Gastrocnemius medialis (tissue), 4 donors: ENCODE measurements around the gene MSH4.

Experiments used
- POLR2A ChIP-seq, 2 donors: fragments of 450-650 bp; IDR thresholded peaks; one replicate each; pipeline ENCODE4 v1.6.1; 2017; ENCODE audit warnings: antibody characterized with exemption in 2 of 2, mild to moderate bottlenecking in 2 of 2, moderate library complexity in 2 of 2
- TF ChIP-seq, protein P1 (sequence below), 5 experiments: fragments of 450-650 bp in 3 of 5; fragments of 200-600 bp in 2 of 5; sonication (generic) in 2 of 5; IDR thresholded peaks in 4 of 5; conservative IDR thresholded peaks in 1 of 5; 1 replicate in 4 of 5; 2 replicates in 1 of 5; pipeline ENCODE4 v1.5.1; 2016 to 2019; ENCODE audit warnings: antibody characterized with exemption in 5 of 5, mild to moderate bottlenecking in 3 of 5, moderate library complexity in 3 of 5

DNA sequence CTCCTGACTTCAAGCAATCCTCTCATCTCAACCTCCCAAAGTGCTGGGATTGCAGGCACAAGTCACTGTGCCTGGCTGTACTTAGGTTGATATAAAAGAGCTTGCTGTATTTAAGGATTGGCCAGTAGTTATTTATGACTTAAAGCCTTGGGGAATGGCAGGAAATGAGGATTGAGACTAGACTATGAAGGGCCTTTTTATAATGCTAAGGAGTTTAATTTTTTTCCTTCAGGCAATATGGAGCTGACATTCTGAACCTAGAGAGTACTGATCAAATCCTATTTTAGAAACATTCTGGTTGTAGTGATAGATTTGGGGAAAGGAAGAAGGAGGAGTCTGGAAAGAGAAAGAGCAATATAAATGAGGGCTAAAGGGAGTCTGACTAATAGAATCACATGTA lies 44.7 kb downstream of the MSH4 start:
- TF ChIP-seq, protein P1, sequence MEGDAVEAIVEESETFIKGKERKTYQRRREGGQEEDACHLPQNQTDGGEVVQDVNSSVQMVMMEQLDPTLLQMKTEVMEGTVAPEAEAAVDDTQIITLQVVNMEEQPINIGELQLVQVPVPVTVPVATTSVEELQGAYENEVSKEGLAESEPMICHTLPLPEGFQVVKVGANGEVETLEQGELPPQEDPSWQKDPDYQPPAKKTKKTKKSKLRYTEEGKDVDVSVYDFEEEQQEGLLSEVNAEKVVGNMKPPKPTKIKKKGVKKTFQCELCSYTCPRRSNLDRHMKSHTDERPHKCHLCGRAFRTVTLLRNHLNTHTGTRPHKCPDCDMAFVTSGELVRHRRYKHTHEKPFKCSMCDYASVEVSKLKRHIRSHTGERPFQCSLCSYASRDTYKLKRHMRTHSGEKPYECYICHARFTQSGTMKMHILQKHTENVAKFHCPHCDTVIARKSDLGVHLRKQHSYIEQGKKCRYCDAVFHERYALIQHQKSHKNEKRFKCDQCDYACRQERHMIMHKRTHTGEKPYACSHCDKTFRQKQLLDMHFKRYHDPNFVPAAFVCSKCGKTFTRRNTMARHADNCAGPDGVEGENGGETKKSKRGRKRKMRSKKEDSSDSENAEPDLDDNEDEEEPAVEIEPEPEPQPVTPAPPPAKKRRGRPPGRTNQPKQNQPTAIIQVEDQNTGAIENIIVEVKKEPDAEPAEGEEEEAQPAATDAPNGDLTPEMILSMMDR (IDR thresholded peaks at IDR 0.05 in 4 of 5, conservative IDR thresholded peaks at IDR 0.05 in 1 of 5), result no peak
- no peak for TF ChIP-seq POLR2A (IDR thresholded peaks at IDR 0.05)
